Measurements from ENCODE around the gene METRN.
A peak's percentile ranks its signal among the peaks of the same experiment; 100 is the strongest.
"Not testable (repeated sequence)": the region's sequence is repeated elsewhere in the genome, so short reads cannot be mapped to it uniquely, and the experiment has no call there.

Gene METRN

GRCh38 chr16:682493-683395 is 32.2 kb upstream of the METRN start:
- Mint-ChIP-seq H3K4me3 (peak overlapping the region; percentile 86), H3K27ac (peak overlapping the region; percentile 72), H3K9me3 (ENCODE audit: low read depth) (no peaks in the 10 kb centered on the region), H3K4me1 (ENCODE audit: low read depth) (peaks cover 18% of the 10 kb centered on the region), H3K27me3 (no peaks in the 10 kb centered on the region), H3K36me3 (peaks cover 2% of the 10 kb centered on the region)

- no peaks in the 10 kb centered on the region for H3K27me3 Mint-ChIP-seq
- H3K9me3 Mint-ChIP-seq (ENCODE audit: low read depth) = no peaks in the 10 kb centered on the region
- H3K36me3 Mint-ChIP-seq = peaks cover 2% of the 10 kb centered on the region
- peaks cover 18% of the 10 kb centered on the region for H3K4me1 Mint-ChIP-seq (ENCODE audit: low read depth)
- H3K4me3 Mint-ChIP-seq = peak overlapping the region; percentile 86
- no peak overlapping the region for H3K27ac Mint-ChIP-seq
Observed at GRCh38 chr16:683396-684070, 31.4 kb upstream of the METRN start.

- Mint-ChIP-seq H3K4me3 (peak within 1 kb of the TSS; percentile 86), H3K4me1 (ENCODE audit: low read depth) (peaks cover 19% of the 10 kb centered on the region), H3K36me3 (peaks cover 2% of the 10 kb centered on the region), H3K27ac (peak within 1 kb of the TSS; percentile 22), H3K27me3 (no peaks in the 10 kb centered on the region), H3K9me3 (ENCODE audit: low read depth) (no peaks in the 10 kb centered on the region)
Observed at GRCh38 chr16:684071-684794, 30.7 kb upstream of the METRN start, which contains the start of gene JMJD8. Gene JMJD8 (minus strand): TSS chr16:684334. CDS start chr16:684319, 15 bp downstream.

GRCh38 chr16:684961-685696 is 29.8 kb upstream of the METRN start:
- Mint-ChIP-seq H3K4me3 (peak overlapping the region; percentile 35), H3K36me3 (peaks cover 2% of the 10 kb centered on the region), H3K27ac (no peak overlapping the region)

GRCh38 chr16:685967-686366 is 29.0 kb upstream of the METRN start:
- H3K4me1 Mint-ChIP-seq (ENCODE audit: low read depth) = peaks cover 21% of the 10 kb centered on the region
- no peaks in the 10 kb centered on the region for H3K27me3 Mint-ChIP-seq
- H3K36me3 Mint-ChIP-seq = peaks cover 2% of the 10 kb centered on the region
- H3K27ac Mint-ChIP-seq = no peak overlapping the region
- H3K9me3 Mint-ChIP-seq (ENCODE audit: low read depth) = no peaks in the 10 kb centered on the region
- peak overlapping the region; percentile 56 for H3K4me3 Mint-ChIP-seq

More at GRCh38 chr16:684961-685696, 29.8 kb upstream of the METRN start:
- Mint-ChIP-seq H3K4me1 (ENCODE audit: low read depth) (peaks cover 23% of the 10 kb centered on the region), H3K27me3 (no peaks in the 10 kb centered on the region), H3K9me3 (ENCODE audit: low read depth) (no peaks in the 10 kb centered on the region)

- Mint-ChIP-seq H3K36me3 (peaks cover 2% of the 10 kb centered on the region), H3K9me3 (ENCODE audit: low read depth) (no peaks in the 10 kb centered on the region), H3K27me3 (no peaks in the 10 kb centered on the region), H3K4me1 (ENCODE audit: low read depth) (peaks cover 17% of the 10 kb centered on the region), H3K4me3 (no peak overlapping the region), H3K27ac (no peak overlapping the region)
Observed at GRCh38 chr16:686459-687260, 28.3 kb upstream of the METRN start.

- Mint-ChIP-seq H3K27me3 (no peaks in the 10 kb centered on the region), H3K9me3 (ENCODE audit: low read depth) (no peaks in the 10 kb centered on the region), H3K36me3 (peaks cover 1% of the 10 kb centered on the region), H3K4me1 (ENCODE audit: low read depth) (peaks cover 14% of the 10 kb centered on the region), H3K27ac (no peak overlapping the region), H3K4me3 (peak overlapping the region; percentile 32)
Observed at GRCh38 chr16:687499-687898, 27.4 kb upstream of the METRN start.

GRCh38 chr16:689175-689897 is 25.6 kb upstream of the METRN start:
- Mint-ChIP-seq H3K27me3 (no peaks in the 10 kb centered on the region), H3K4me1 (ENCODE audit: low read depth) (peaks cover 13% of the 10 kb centered on the region), H3K27ac (peak overlapping the region; percentile 86), H3K36me3 (no peaks in the 10 kb centered on the region), H3K4me3 (peak overlapping the region; percentile 90), H3K9me3 (ENCODE audit: low read depth) (no peaks in the 10 kb centered on the region)

- peak overlapping the region; percentile 46 for H3K27ac Mint-ChIP-seq
- H3K36me3 Mint-ChIP-seq = not testable (repeated sequence)
Observed at GRCh38 chr16:691242-691641, 23.7 kb upstream of the METRN start.

GRCh38 chr16:692356-693108 is 22.4 kb upstream of the METRN start:
- Mint-ChIP-seq H3K27me3 (no peaks in the 10 kb centered on the region), H3K4me3 (peak overlapping the region; percentile 1), H3K4me1 (ENCODE audit: low read depth) (peaks cover 21% of the 10 kb centered on the region), H3K9me3 (ENCODE audit: low read depth) (no peaks in the 10 kb centered on the region), H3K27ac (no peak overlapping the region), H3K36me3 (no peaks in the 10 kb centered on the region)

More at GRCh38 chr16:691242-691641, 23.7 kb upstream of the METRN start:
- not testable (repeated sequence) for H3K27me3 Mint-ChIP-seq; H3K9me3 Mint-ChIP-seq (ENCODE audit: low read depth)
- peak overlapping the region; percentile 90 for H3K4me3 Mint-ChIP-seq
- peaks cover 21% of the 10 kb centered on the region for H3K4me1 Mint-ChIP-seq (ENCODE audit: low read depth)

- peak overlapping the region; percentile 44 for H3K4me3 Mint-ChIP-seq
- H3K27ac Mint-ChIP-seq = no peak overlapping the region
- H3K36me3 Mint-ChIP-seq = no peaks in the 10 kb centered on the region
- no peaks in the 10 kb centered on the region for H3K9me3 Mint-ChIP-seq (ENCODE audit: low read depth)
- peaks cover 18% of the 10 kb centered on the region for H3K4me1 Mint-ChIP-seq (ENCODE audit: low read depth)
- no peaks in the 10 kb centered on the region for H3K27me3 Mint-ChIP-seq
Observed at GRCh38 chr16:693364-693763, 21.6 kb upstream of the METRN start.

- Mint-ChIP-seq H3K27me3 (no peaks in the 10 kb centered on the region), H3K4me1 (ENCODE audit: low read depth) (peaks cover 18% of the 10 kb centered on the region), H3K9me3 (ENCODE audit: low read depth) (no peaks in the 10 kb centered on the region), H3K4me3 (peak overlapping the region; percentile 44), H3K27ac (no peak overlapping the region), H3K36me3 (no peaks in the 10 kb centered on the region)
Observed at GRCh38 chr16:693766-694165, 21.2 kb upstream of the METRN start.

Data from activated naive CD8-positive, alpha-beta T cell (primary cell).